Fibroblast of the aortic adventitia (primary cell): ENCODE data around the gene GLI3. TPM values are rescaled to one million over a fixed set of nuclear protein-coding genes. Genes with fewer than 3 reads are reported as not detected.
A peak's percentile ranks its signal among the peaks of the same experiment; 100 is the strongest.

Experiments
- DNase-seq: peaks from one replicate; pipeline ENCODE4 v3.0.0-alpha.2; 2010; ENCODE audit warnings: low read depth
- H3K4me3 ChIP-seq: 2 replicates; pipeline ENCODE4 v1.5.1; 2011; ENCODE audit warnings: low read depth, mild to moderate bottlenecking, control low read depth, low read length, moderate library complexity
- CTCF ChIP-seq: IDR thresholded peaks from 2 replicates; pipeline ENCODE4 v1.5.1; 2011; ENCODE audit warnings: mild to moderate bottlenecking, low read length, control low read depth, inconsistent platforms; ENCODE audit not compliant: insufficient read depth
- total RNA-seq: library from RNA; depleted of rRNA; stranded (reverse); fragments of >200 nt; gene quantifications from 2 replicates; pipeline ENCODE4 v1.2.3, GENCODE V29; 2012; ENCODE audit warnings: low replicate concordance

GLI3 gene
- total RNA-seq, 1 donor = 7.0 TPM

GRCh38 chr7:42269161-42269560, 32.2 kb upstream of the GLI3 start:
- DNase-seq = no peak
- TF ChIP-seq CTCF = no peak

GRCh38 chr7:42264702-42265101, 27.7 kb upstream of the GLI3 start:
- TF ChIP-seq CTCF = no peak
- no peak overlapping the region for H3K4me3 ChIP-seq
- DNase-seq = no peak

More at GRCh38 chr7:42269161-42269560, 32.2 kb upstream of the GLI3 start:
- H3K4me3 ChIP-seq = no peak overlapping the region

GRCh38 chr7:42263971-42264370, 27.0 kb upstream of the GLI3 start:
- no peak overlapping the region for H3K4me3 ChIP-seq
- no peak for DNase-seq
- TF ChIP-seq CTCF = no peak

- H3K4me3 ChIP-seq = no peak overlapping the region
- TF ChIP-seq CTCF = no peak
- peak; percentile 49 for DNase-seq
Observed at GRCh38 chr7:42262964-42263363, 26.0 kb upstream of the GLI3 start.

GRCh38 chr7:42254217-42254616, 17.2 kb upstream of the GLI3 start:
- TF ChIP-seq CTCF = no peak
- no peak overlapping the region for H3K4me3 ChIP-seq
- DNase-seq = peak; percentile 49

- DNase-seq = no peak
Observed at GRCh38 chr7:42253316-42253715, 16.3 kb upstream of the GLI3 start.

More at GRCh38 chr7:42253316-42253715, 16.3 kb upstream of the GLI3 start:
- H3K4me3 ChIP-seq = no peak overlapping the region
- TF ChIP-seq CTCF = no peak
